ENCODE data around the gene ICAM5.
A peak's percentile ranks its signal among the peaks of the same experiment; 100 is the strongest.

ICAM5 gene

GRCh38 chr19:10292206-10292788, 2.5 kb downstream of the ICAM5 start:
- DNase-seq: no peak

GRCh38 chr19:10292789-10293636, 3.3 kb downstream of the ICAM5 start:
- no peak for DNase-seq

- no peak for DNase-seq
These were observed 4.0 kb downstream of the ICAM5 start for GRCh38 chr19:10293637-10294367.

GRCh38 chr19:10294368-10294697, 4.6 kb downstream of the ICAM5 start:
- no peak for DNase-seq

GRCh38 chr19:10295305-10295846, 5.6 kb downstream of the ICAM5 start:
- no peak for DNase-seq

GRCh38 chr19:10295847-10296591, 6.3 kb downstream of the ICAM5 start:
- DNase-seq: no peak

GRCh38 chr19:10299545-10300458, 10.1 kb downstream of the ICAM5 start:
- peak; percentile 25 to 42 for DNase-seq

- DNase-seq: peak; percentile 40 to 48
These were observed 15.5 kb downstream of the ICAM5 start for GRCh38 chr19:10305139-10305806.

GRCh38 chr19:10306327-10306726, 16.6 kb downstream of the ICAM5 start:
- DNase-seq: no peak

- no peak for DNase-seq
These were observed 19.7 kb downstream of the ICAM5 start, which contains the start of gene ZGLP1 for GRCh38 chr19:10309423-10309822. Gene ZGLP1 (minus strand): TSS chr19:10309815.

GRCh38 chr19:10315335-10316214, 25.8 kb downstream of the ICAM5 start, which contains the start of gene FDX2:
Gene FDX2 (minus strand): TSS chr19:10316015. CDS start chr19:10315996, 19 bp downstream.
- peak; percentile 30 to 49 for DNase-seq

- no peak for DNase-seq
These were observed 26.7 kb downstream of the ICAM5 start for GRCh38 chr19:10316229-10317044.

GRCh38 chr19:10317045-10317856, 27.5 kb downstream of the ICAM5 start:
- DNase-seq: no peak

- DNase-seq: no peak
These were observed 28.2 kb downstream of the ICAM5 start for GRCh38 chr19:10317857-10318462.

- DNase-seq: no peak
These were observed 29.3 kb downstream of the ICAM5 start for GRCh38 chr19:10318807-10319682.

- no peak for DNase-seq
These were observed 31.1 kb downstream of the ICAM5 start for GRCh38 chr19:10320602-10321416.
